HEK293 (cell line): ENCODE data around the gene BRPF1.

Source experiments
- HOXA7 ChIP-seq: sonication (generic); formaldehyde crosslinking; IDR thresholded peaks from 2 replicates; pipeline ENCODE4 v1.8.1; 2022; ENCODE audit warnings: missing genetic modification reagents, borderline replicate concordance
- KLF1 ChIP-seq: fragments of 450-650 bp; formaldehyde crosslinking; IDR thresholded peaks from 2 replicates; pipeline ENCODE4 v1.5.1; 2016; ENCODE audit warnings: missing biosample characterization, missing genetic modification characterization
- MYNN ChIP-seq: fragments of 450-650 bp; formaldehyde crosslinking; IDR thresholded peaks from 2 replicates; pipeline ENCODE4 v1.5.1; 2016; ENCODE audit warnings: missing biosample characterization, missing genetic modification characterization, borderline replicate concordance
- ZBTB17 ChIP-seq: fragments of 450-650 bp; formaldehyde crosslinking; IDR thresholded peaks from 2 replicates; pipeline ENCODE4 v1.5.1; 2016; ENCODE audit warnings: missing biosample characterization, missing genetic modification characterization
- ZNF138 ChIP-seq: fragments of 450-650 bp; formaldehyde crosslinking; IDR thresholded peaks from 2 replicates; pipeline ENCODE4 v1.5.1; 2016; ENCODE audit warnings: missing biosample characterization, missing genetic modification characterization, borderline replicate concordance
- ZNF146 ChIP-seq: fragments of 450-650 bp; formaldehyde crosslinking; IDR thresholded peaks from 2 replicates; pipeline ENCODE4 v1.5.1; 2016; ENCODE audit warnings: missing biosample characterization, missing genetic modification characterization
- ZNF16 ChIP-seq: fragments of 450-650 bp; formaldehyde crosslinking; IDR thresholded peaks from 2 replicates; pipeline ENCODE4 v1.5.1; 2016; ENCODE audit warnings: low read depth, missing biosample characterization, missing genetic modification characterization
- ZNF19 ChIP-seq: fragments of 450-650 bp; formaldehyde crosslinking; IDR thresholded peaks from 2 replicates; pipeline ENCODE4; 2016; ENCODE audit warnings: missing biosample characterization, missing genetic modification characterization, low read depth
- ZNF239 ChIP-seq: fragments of 450-650 bp; formaldehyde crosslinking; IDR thresholded peaks from 2 replicates; pipeline ENCODE4 v1.5.1; 2016; ENCODE audit warnings: missing biosample characterization, missing genetic modification characterization
- ZNF354C ChIP-seq: fragments of 450-650 bp; formaldehyde crosslinking; IDR thresholded peaks from 2 replicates; pipeline ENCODE4 v1.5.1; 2016; ENCODE audit warnings: missing biosample characterization, missing genetic modification characterization, low read depth, borderline replicate concordance
- ZNF416 ChIP-seq: fragments of 450-650 bp; formaldehyde crosslinking; IDR thresholded peaks from 2 replicates; pipeline ENCODE4 v1.5.1; 2016; ENCODE audit warnings: missing biosample characterization, missing genetic modification characterization
- ZNF473 ChIP-seq: fragments of 450-650 bp; formaldehyde crosslinking; IDR thresholded peaks from 2 replicates; pipeline ENCODE4 v1.5.1; 2017; ENCODE audit warnings: missing biosample characterization, missing genetic modification characterization
- ZNF555 ChIP-seq: fragments of 450-650 bp; formaldehyde crosslinking; conservative IDR thresholded peaks from 2 replicates; pipeline ENCODE4 v1.5.1; 2017; ENCODE audit warnings: missing biosample characterization, mild to moderate bottlenecking, missing genetic modification characterization, inconsistent platforms
- ZNF585B ChIP-seq: fragments of 450-650 bp; formaldehyde crosslinking; IDR thresholded peaks from 2 replicates; pipeline ENCODE4 v1.5.1; 2016; ENCODE audit warnings: missing biosample characterization, missing genetic modification characterization
- ZNF610 ChIP-seq: fragments of 450-650 bp; formaldehyde crosslinking; IDR thresholded peaks from 2 replicates; pipeline ENCODE4 v1.5.1; 2016; ENCODE audit warnings: missing biosample characterization, missing genetic modification characterization, borderline replicate concordance
- ZNF621 ChIP-seq: fragments of 450-650 bp; formaldehyde crosslinking; IDR thresholded peaks from 2 replicates; pipeline ENCODE4 v1.5.1; 2017; ENCODE audit warnings: missing biosample characterization, missing genetic modification characterization
- ZNF623 ChIP-seq: fragments of 450-650 bp; formaldehyde crosslinking; IDR thresholded peaks from 2 replicates; pipeline ENCODE4 v1.5.1; 2016; ENCODE audit warnings: missing biosample characterization, missing genetic modification characterization
- ZNF626 ChIP-seq: fragments of 450-650 bp; sonication (Bioruptor Pico); formaldehyde crosslinking; IDR thresholded peaks from 2 replicates; pipeline ENCODE4 v1.5.1; 2018; ENCODE audit warnings: missing biosample characterization, missing genetic modification characterization, inconsistent platforms
- ZNF660 ChIP-seq: fragments of 450-650 bp; IDR thresholded peaks from 2 replicates; pipeline ENCODE4 v1.5.1; 2018; ENCODE audit warnings: missing biosample characterization, mild to moderate bottlenecking, missing genetic modification characterization
- ZNF76 ChIP-seq: fragments of 450-650 bp; formaldehyde crosslinking; IDR thresholded peaks from 2 replicates; pipeline ENCODE4; 2016; ENCODE audit warnings: low read depth, missing biosample characterization, missing genetic modification characterization, borderline replicate concordance
- ZNF768 ChIP-seq: fragments of 450-650 bp; formaldehyde crosslinking; IDR thresholded peaks from 2 replicates; pipeline ENCODE4 v1.5.1; 2018; ENCODE audit warnings: missing biosample characterization, mild to moderate bottlenecking, missing genetic modification characterization
- ZNF830 ChIP-seq: fragments of 450-650 bp; IDR thresholded peaks from 2 replicates; pipeline ENCODE4 v1.5.0; 2018; ENCODE audit warnings: missing biosample characterization, missing genetic modification characterization, low read depth, mild to moderate bottlenecking, moderate library complexity
- TF ChIP-seq, protein P1 (sequence below): fragments of 450-650 bp; formaldehyde crosslinking; IDR thresholded peaks from 2 replicates; pipeline ENCODE4 v1.5.1; 2017; ENCODE audit warnings: missing biosample characterization, missing genetic modification characterization
- TF ChIP-seq, protein P2 (sequence below): fragments of 450-650 bp; formaldehyde crosslinking; IDR thresholded peaks from 2 replicates; pipeline ENCODE4; 2016; ENCODE audit warnings: missing biosample characterization, missing genetic modification characterization
- TF ChIP-seq, protein P3 (sequence below): fragments of 450-650 bp; formaldehyde crosslinking; IDR thresholded peaks from 2 replicates; pipeline ENCODE4 v1.5.1; 2016; ENCODE audit warnings: missing biosample characterization, missing genetic modification characterization
- TF ChIP-seq, protein P4 (sequence below): fragments of 450-650 bp; formaldehyde crosslinking; IDR thresholded peaks from 2 replicates; pipeline ENCODE4 v1.5.1; 2016; ENCODE audit warnings: missing biosample characterization, missing genetic modification characterization
- TF ChIP-seq, protein P5 (sequence below): sonication (generic); formaldehyde crosslinking; IDR thresholded peaks from 2 replicates; pipeline ENCODE4 v1.8.1; 2022; ENCODE audit warnings: mild to moderate bottlenecking, moderate library complexity, missing genetic modification reagents
- TF ChIP-seq, protein P6 (sequence below): fragments of 450-650 bp; formaldehyde crosslinking; IDR thresholded peaks from 2 replicates; pipeline ENCODE4 v1.5.1; 2016; ENCODE audit warnings: missing biosample characterization, missing genetic modification characterization
- TF ChIP-seq, protein P7 (sequence below): fragments of 450-650 bp; formaldehyde crosslinking; IDR thresholded peaks from 2 replicates; pipeline ENCODE4 v1.5.1; 2016; ENCODE audit warnings: missing biosample characterization, missing genetic modification characterization

Gene BRPF1

DNA sequence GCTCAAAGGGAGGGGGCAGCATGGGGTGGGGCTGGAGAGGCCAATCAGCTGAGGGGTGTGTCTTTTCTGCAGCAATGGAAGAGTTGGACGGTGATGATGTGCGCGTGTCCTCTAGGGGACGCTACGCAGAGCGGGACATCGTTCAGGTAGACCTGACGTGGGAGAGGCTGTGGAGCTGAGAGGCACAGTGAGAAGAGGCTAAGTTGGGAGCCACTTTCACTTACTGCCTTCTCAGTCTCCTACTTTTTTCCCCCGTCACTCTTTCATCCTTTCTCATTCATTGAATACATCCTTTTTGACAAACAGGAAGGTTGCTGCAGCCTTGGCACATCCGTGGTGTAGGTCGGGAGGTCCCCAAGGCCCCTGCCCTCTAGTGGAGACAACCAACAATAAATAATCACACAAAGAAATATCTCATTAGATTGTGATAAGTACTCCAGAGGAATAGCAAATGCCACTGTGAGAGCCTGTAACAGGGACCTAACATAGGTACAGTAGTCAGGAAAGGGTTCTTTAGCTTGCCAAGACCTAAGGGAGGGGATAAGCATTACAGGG, 4.4 kb upstream of the BRPF1 start (continued):
- TF ChIP-seq, protein P1, sequence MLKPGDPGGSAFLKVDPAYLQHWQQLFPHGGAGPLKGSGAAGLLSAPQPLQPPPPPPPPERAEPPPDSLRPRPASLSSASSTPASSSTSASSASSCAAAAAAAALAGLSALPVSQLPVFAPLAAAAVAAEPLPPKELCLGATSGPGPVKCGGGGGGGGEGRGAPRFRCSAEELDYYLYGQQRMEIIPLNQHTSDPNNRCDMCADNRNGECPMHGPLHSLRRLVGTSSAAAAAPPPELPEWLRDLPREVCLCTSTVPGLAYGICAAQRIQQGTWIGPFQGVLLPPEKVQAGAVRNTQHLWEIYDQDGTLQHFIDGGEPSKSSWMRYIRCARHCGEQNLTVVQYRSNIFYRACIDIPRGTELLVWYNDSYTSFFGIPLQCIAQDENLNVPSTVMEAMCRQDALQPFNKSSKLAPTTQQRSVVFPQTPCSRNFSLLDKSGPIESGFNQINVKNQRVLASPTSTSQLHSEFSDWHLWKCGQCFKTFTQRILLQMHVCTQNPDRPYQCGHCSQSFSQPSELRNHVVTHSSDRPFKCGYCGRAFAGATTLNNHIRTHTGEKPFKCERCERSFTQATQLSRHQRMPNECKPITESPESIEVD (tag by site-specific recombination) = no peak
- TF ChIP-seq, protein P2, sequence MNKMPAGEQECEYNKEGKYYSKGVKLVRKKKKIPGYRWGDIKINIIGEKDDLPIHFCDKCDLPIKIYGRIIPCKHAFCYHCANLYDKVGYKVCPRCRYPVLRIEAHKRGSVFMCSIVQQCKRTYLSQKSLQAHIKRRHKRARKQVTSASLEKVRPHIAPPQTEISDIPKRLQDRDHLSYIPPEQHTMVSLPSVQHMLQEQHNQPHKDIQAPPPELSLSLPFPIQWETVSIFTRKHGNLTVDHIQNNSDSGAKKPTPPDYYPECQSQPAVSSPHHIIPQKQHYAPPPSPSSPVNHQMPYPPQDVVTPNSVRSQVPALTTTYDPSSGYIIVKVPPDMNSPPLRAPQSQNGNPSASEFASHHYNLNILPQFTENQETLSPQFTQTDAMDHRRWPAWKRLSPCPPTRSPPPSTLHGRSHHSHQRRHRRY (tag by site-specific recombination) = no peak
- TF ChIP-seq, protein P3, sequence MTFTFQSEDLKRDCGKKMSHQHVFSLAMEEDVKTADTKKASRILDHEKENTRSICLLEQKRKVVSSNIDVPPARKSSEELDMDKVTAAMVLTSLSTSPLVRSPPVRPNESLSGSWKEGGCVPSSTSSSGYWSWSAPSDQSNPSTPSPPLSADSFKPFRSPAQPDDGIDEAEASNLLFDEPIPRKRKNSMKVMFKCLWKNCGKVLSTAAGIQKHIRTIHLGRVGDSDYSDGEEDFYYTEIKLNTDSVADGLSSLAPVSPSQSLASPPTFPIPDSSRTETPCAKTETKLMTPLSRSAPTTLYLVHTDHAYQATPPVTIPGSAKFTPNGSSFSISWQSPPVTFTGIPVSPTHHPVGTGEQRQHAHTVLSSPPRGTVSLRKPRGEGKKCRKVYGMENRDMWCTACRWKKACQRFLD (tag by site-specific recombination) = no peak
- TF ChIP-seq ZNF626 = no peak
- no peak for TF ChIP-seq ZNF585B (tag by site-specific recombination)
- no peak for TF ChIP-seq ZNF623 (tag by site-specific recombination)
- TF ChIP-seq ZNF830 (tag by site-specific recombination) = no peak
- no peak for TF ChIP-seq ZNF660 (tag by site-specific recombination)
- TF ChIP-seq, protein P4, sequence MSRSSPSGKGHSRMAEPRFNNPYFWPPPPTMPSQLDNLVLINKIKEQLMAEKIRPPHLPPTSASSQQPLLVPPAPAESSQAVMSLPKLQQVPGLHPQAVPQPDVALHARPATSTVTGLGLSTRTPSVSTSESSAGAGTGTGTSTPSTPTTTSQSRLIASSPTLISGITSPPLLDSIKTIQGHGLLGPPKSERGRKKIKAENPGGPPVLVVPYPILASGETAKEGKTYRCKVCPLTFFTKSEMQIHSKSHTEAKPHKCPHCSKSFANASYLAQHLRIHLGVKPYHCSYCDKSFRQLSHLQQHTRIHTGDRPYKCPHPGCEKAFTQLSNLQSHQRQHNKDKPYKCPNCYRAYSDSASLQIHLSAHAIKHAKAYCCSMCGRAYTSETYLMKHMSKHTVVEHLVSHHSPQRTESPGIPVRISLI (tag by site-specific recombination) = no peak
- no peak for TF ChIP-seq ZNF473 (tag by site-specific recombination)
- TF ChIP-seq ZNF138 (tag by site-specific recombination) = no peak
- TF ChIP-seq MYNN (tag by site-specific recombination) = no peak
- TF ChIP-seq ZNF239 (tag by site-specific recombination) = no peak
- TF ChIP-seq, protein P5, sequence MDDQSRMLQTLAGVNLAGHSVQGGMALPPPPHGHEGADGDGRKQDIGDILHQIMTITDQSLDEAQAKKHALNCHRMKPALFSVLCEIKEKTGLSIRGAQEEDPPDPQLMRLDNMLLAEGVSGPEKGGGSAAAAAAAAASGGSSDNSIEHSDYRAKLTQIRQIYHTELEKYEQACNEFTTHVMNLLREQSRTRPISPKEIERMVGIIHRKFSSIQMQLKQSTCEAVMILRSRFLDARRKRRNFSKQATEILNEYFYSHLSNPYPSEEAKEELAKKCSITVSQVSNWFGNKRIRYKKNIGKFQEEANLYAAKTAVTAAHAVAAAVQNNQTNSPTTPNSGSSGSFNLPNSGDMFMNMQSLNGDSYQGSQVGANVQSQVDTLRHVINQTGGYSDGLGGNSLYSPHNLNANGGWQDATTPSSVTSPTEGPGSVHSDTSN (CRISPR knock-in tag) = no peak
- TF ChIP-seq ZNF354C = no peak
- no peak for TF ChIP-seq ZNF768 (tag by site-specific recombination)
- TF ChIP-seq ZNF76 (tag by site-specific recombination) = no peak
- no peak for TF ChIP-seq ZNF416 (tag by site-specific recombination)
- TF ChIP-seq, protein P6, sequence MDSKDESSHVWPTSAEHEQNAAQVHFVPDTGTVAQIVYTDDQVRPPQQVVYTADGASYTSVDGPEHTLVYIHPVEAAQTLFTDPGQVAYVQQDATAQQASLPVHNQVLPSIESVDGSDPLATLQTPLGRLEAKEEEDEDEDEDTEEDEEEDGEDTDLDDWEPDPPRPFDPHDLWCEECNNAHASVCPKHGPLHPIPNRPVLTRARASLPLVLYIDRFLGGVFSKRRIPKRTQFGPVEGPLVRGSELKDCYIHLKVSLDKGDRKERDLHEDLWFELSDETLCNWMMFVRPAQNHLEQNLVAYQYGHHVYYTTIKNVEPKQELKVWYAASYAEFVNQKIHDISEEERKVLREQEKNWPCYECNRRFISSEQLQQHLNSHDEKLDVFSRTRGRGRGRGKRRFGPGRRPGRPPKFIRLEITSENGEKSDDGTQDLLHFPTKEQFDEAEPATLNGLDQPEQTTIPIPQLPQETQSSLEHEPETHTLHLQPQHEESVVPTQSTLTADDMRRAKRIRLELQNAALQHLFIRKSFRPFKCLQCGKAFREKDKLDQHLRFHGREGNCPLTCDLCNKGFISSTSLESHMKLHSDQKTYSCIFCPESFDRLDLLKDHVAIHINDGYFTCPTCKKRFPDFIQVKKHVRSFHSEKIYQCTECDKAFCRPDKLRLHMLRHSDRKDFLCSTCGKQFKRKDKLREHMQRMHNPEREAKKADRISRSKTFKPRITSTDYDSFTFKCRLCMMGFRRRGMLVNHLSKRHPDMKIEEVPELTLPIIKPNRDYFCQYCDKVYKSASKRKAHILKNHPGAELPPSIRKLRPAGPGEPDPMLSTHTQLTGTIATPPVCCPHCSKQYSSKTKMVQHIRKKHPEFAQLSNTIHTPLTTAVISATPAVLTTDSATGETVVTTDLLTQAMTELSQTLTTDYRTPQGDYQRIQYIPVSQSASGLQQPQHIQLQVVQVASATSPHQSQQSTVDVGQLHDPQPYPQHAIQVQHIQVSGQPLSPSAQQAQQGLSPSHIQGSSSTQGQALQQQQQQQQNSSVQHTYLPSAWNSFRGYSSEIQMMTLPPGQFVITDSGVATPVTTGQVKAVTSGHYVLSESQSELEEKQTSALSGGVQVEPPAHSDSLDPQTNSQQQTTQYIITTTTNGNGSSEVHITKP = peak; percentile 66
- no peak for TF ChIP-seq ZNF555
- TF ChIP-seq ZNF146 (tag by site-specific recombination) = no peak
- TF ChIP-seq KLF1 = peak; percentile 61
- TF ChIP-seq ZNF621 (tag by site-specific recombination) = no peak
- TF ChIP-seq HOXA7 = no peak
- no peak for TF ChIP-seq ZNF19 (tag by site-specific recombination)
- TF ChIP-seq, protein P7, sequence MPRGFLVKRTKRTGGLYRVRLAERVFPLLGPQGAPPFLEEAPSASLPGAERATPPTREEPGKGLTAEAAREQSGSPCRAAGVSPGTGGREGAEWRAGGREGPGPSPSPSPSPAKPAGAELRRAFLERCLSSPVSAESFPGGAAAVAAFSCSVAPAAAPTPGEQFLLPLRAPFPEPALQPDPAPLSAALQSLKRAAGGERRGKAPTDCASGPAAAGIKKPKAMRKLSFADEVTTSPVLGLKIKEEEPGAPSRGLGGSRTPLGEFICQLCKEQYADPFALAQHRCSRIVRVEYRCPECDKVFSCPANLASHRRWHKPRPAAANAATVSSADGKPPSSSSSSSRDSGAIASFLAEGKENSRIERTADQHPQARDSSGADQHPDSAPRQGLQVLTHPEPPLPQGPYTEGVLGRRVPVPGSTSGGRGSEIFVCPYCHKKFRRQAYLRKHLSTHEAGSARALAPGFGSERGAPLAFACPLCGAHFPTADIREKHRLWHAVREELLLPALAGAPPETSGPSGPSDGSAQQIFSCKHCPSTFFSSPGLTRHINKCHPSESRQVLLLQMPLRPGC (tag by site-specific recombination) = no peak
- no peak for TF ChIP-seq ZNF16 (tag by site-specific recombination)
- TF ChIP-seq ZNF610 (tag by site-specific recombination) = no peak
- TF ChIP-seq ZBTB17 = no peak
